HCT116 (cell line): ENCODE measurements around the gene ADGRB3. TPM values are rescaled to one million over a fixed set of nuclear protein-coding genes. Genes with fewer than 3 reads are reported as not detected.

ENCODE experiments used
- ATAC-seq: fragments of 200-7000 bp; cut with Tn5 transposase; 2 replicates; pipeline ENCODE4 v1.9.1; 2020; ENCODE audit warnings: mild to moderate bottlenecking, moderate library complexity
- BruUV-seq: library from RNA; stranded (reverse); fragments of 400-500 nt; replicated peaks from 2 replicates; lab custom pipeline; 2021; lab: Mats Ljungman, UMichigan
- CTCF ChIA-PET: fragments of 300-600 bp; sonication (Branson Sonifier 250); formaldehyde crosslinking; loops from one replicate; lab custom pipeline; 2021; ENCODE audit warnings: antibody characterized with exemption; lab: Charles Lee
- POLR2A ChIA-PET: fragments of 300-600, 350-600 bp; sonication (Branson Sonifier 250); formaldehyde crosslinking; loops from one replicate; lab custom pipeline; 2021; ENCODE audit warnings: antibody characterized with exemption; lab: Charles Lee
- RAD21 ChIA-PET, 2 experiments: fragments of 300-600 bp; sonication (Branson Sonifier 250); formaldehyde crosslinking; loops; one replicate each; lab custom pipeline; 2023; ENCODE audit warnings: low total read pairs in 2 of 2; ENCODE audit not compliant: uncharacterized antibody in 2 of 2, unreplicated experiment in 2 of 2, low non-redundant PET in 1 of 2; lab: Charles Lee
- DNase-seq: peaks from one replicate; pipeline ENCODE4 v3.0.0-alpha.2; 2010; ENCODE audit warnings: low read depth, low spot score
- H2AFZ ChIP-seq: fragments of 200-600 bp; shearing (Covaris generic), sonication (generic); 2 replicates; pipeline ENCODE4 v1.6.1; 2017; ENCODE audit warnings: low read depth, mixed run types, mixed read lengths, antibody characterized with exemption, low read length; ENCODE audit not compliant: poor library complexity, severe bottlenecking
- H3K27ac ChIP-seq: 2 replicates; pipeline ENCODE4 v1.5.1; 2012; ENCODE audit warnings: low read depth, low read length
- H3K27me3 ChIP-seq: fragments of 200-600 bp; sonication (generic); 2 replicates; pipeline ENCODE4 v1.6.1; 2016; ENCODE audit warnings: mixed run types, low read length, mixed read lengths; ENCODE audit not compliant: insufficient read depth
- H3K36me3 ChIP-seq, 2 experiments: fragments of 200-500 bp in 1 of 2; fragments of 200-600 bp in 1 of 2; sonication (Bioruptor generic) in 1 of 2; sonication (generic) in 1 of 2; 2 replicates each; pipeline versions ENCODE4 v1.5.1 to v1.6.1; 2014 to 2016; ENCODE audit warnings: low read length in 2 of 2, inconsistent platforms in 1 of 2, mixed read lengths in 1 of 2, mixed run types in 1 of 2; ENCODE audit not compliant: insufficient read depth in 2 of 2, control insufficient read depth in 1 of 2
- H3K4me1 ChIP-seq, 2 experiments: fragments of 200-600 bp in 1 of 2; sonication (generic) in 1 of 2; 2 replicates each; pipeline versions ENCODE4 v1.5.1 to v1.6.1; 2012 to 2017; ENCODE audit warnings: low read length in 2 of 2, inconsistent platforms in 1 of 2, mild to moderate bottlenecking in 1 of 2, mixed read lengths in 1 of 2, mixed run types in 1 of 2, moderate library complexity in 1 of 2; ENCODE audit not compliant: insufficient read depth in 2 of 2, control insufficient read depth in 1 of 2
- H3K4me2 ChIP-seq: fragments of 200-600 bp; sonication (generic); 2 replicates; pipeline ENCODE4 v1.6.1; 2017; ENCODE audit warnings: mixed run types, low read length, mixed read lengths
- H3K4me3 ChIP-seq, 2 experiments: fragments of 200-600 bp in 1 of 2; sonication (generic) in 1 of 2; replicated peaks in 1 of 2; 2 replicates each; pipeline ENCODE4 v1.5.1; 2011 to 2016; ENCODE audit warnings: low read length in 2 of 2, control low read depth in 1 of 2, low read depth in 1 of 2, mild to moderate bottlenecking in 1 of 2, mixed read lengths in 1 of 2, mixed run types in 1 of 2
- H3K79me2 ChIP-seq: fragments of 200-600 bp; sonication (generic); 2 replicates; pipeline ENCODE4 v1.6.1; 2017; ENCODE audit warnings: mild to moderate bottlenecking, mixed run types, low read length, moderate library complexity, mixed read lengths; ENCODE audit not compliant: insufficient read depth
- H3K9ac ChIP-seq: fragments of 200-600 bp; sonication (generic); 2 replicates; pipeline ENCODE4 v1.6.1; 2016; ENCODE audit warnings: low read length, mixed read lengths
- H3K9me2 ChIP-seq: fragments of 200-600 bp; sonication (generic), shearing (Covaris generic); 2 replicates; pipeline ENCODE4 v1.6.1; 2017; ENCODE audit warnings: mixed run types, mild to moderate bottlenecking, moderate library complexity; ENCODE audit not compliant: insufficient read depth
- H3K9me3 ChIP-seq, 2 experiments: fragments of 200-500 bp in 1 of 2; fragments of 200-600 bp in 1 of 2; sonication (Bioruptor generic) in 1 of 2; sonication (generic) in 1 of 2; 2 replicates each; pipeline ENCODE4 v1.6.1; 2014 to 2017; ENCODE audit warnings: low read length in 2 of 2, mixed read lengths in 2 of 2, inconsistent platforms in 1 of 2, low read depth in 1 of 2, mild to moderate bottlenecking in 1 of 2, mixed run types in 1 of 2, moderate library complexity in 1 of 2; ENCODE audit not compliant: control insufficient read depth in 1 of 2, insufficient read depth in 1 of 2
- H4K20me1 ChIP-seq: fragments of 200-600 bp; sonication (generic), shearing (Covaris generic); 2 replicates; pipeline ENCODE4 v1.6.1; 2017; ENCODE audit warnings: mixed run types, mild to moderate bottlenecking, moderate library complexity; ENCODE audit not compliant: insufficient read depth
- EGR1 ChIP-seq: IDR thresholded peaks from 2 replicates; pipeline ENCODE4 v1.6.1; 2012; ENCODE audit warnings: low read depth
- EZH2phosphoT487 ChIP-seq: fragments of 200-600 bp; IDR thresholded peaks from 2 replicates; pipeline ENCODE4 v1.6.1; 2018; ENCODE audit warnings: antibody characterized with exemption, borderline replicate concordance
- JUND ChIP-seq: IDR thresholded peaks from 2 replicates; pipeline ENCODE4 v1.6.1; 2012
- POLR2AphosphoS5 ChIP-seq: IDR thresholded peaks from 2 replicates; pipeline ENCODE4 v1.6.1; 2011; ENCODE audit warnings: mild to moderate bottlenecking, low read depth, low read length, moderate library complexity
- RAD21 ChIP-seq: IDR thresholded peaks from 2 replicates; pipeline ENCODE4 v1.6.1; 2012; ENCODE audit warnings: low read depth, mild to moderate bottlenecking
- SIN3A ChIP-seq: IDR thresholded peaks from 2 replicates; pipeline ENCODE4 v1.6.1; 2012; ENCODE audit warnings: low read depth
- YY1 ChIP-seq: IDR thresholded peaks from 2 replicates; pipeline ENCODE4 v1.6.1; 2011; ENCODE audit warnings: low read length, low read depth, moderate library complexity, mild to moderate bottlenecking; ENCODE audit not compliant: insufficient replicate concordance; ENCODE audit errors: extremely low read depth
- ZFX ChIP-seq: fragments of 450-650 bp; IDR thresholded peaks from 2 replicates; pipeline ENCODE4 v1.6.1; 2017
- ZNF274 ChIP-seq: fragments of 200-500 bp; sonication (Bioruptor generic); IDR thresholded peaks from 2 replicates; pipeline ENCODE4 v1.6.1; 2014; ENCODE audit warnings: mild to moderate bottlenecking, low read depth, low read length, inconsistent platforms
- intact Hi-C: fragments of 100-400 bp; cut with micrococcal nuclease; formaldehyde crosslinking; loops from 2 replicates; pipeline ENCODE4 v1.10.0; 2022
- total RNA-seq: library from RNA; stranded (reverse); gene quantifications from one replicate; pipeline ENCODE4 v1.2.1, GENCODE V29; 2021; ENCODE audit not compliant: unreplicated experiment
- TF ChIP-seq, protein P1 (sequence below): IDR thresholded peaks from 2 replicates; pipeline ENCODE4 v1.6.1; 2012
- TF ChIP-seq, protein P2 (sequence below), 3 experiments: fragments of 200-600 bp in 1 of 3; sonication (generic) in 1 of 3; IDR thresholded peaks in 2 of 3; conservative IDR thresholded peaks in 1 of 3; 2 replicates each; pipeline ENCODE4 v1.5.1; 2012 to 2017; ENCODE audit warnings: low read depth in 2 of 3, low read length in 2 of 3, antibody characterized with exemption in 1 of 3, borderline replicate concordance in 1 of 3, control low read depth in 1 of 3, mild to moderate bottlenecking in 1 of 3, mixed read lengths in 1 of 3, mixed run types in 1 of 3, moderate library complexity in 1 of 3; ENCODE audit not compliant: insufficient read depth in 1 of 3

Gene ADGRB3
- total RNA-seq, 1 experiment from 2014 or later = not detected

DNA sequence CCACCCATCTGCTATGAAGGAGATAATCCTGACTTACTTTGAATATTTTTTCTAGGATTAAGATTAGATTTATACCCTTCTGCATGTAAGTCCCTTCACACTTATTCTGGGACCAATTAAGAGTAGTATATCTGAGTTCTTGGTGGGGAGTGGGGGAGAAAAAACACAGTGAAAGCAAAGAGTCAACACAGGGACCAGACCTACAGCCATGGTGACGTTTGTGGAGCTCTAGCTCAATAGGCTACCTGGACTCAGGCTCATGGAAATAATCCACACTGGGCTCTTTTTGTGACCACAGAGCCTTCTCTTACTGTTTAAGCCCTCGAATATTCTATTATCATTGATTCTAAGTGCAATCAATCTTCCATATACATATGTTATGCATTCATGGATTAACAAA, 670.4 kb downstream of the ADGRB3 start:
- intact Hi-C loops = no loop called here
- H3K4me1 ChIP-seq = no peaks in the 10 kb centered on the region
- no peaks in the 10 kb centered on the region for H4K20me1 ChIP-seq
- H2AFZ ChIP-seq = no peak overlapping the region
- H3K4me3 ChIP-seq = no peak overlapping the region
- no peak overlapping the region for H3K27ac ChIP-seq
- no peak for DNase-seq
- H3K9me3 ChIP-seq = peaks cover 0 to 26% of the 10 kb centered on the region in 2 experiments; a peak in 3 of 4 replicates
- ATAC-seq = no peak
- H3K36me3 ChIP-seq = no peaks in the 10 kb centered on the region
- POLR2A ChIA-PET = no interaction called here
- RAD21 ChIA-PET = no interaction called here
- no TSS peak for BruUV-seq
- H3K27me3 ChIP-seq = no peaks in the 10 kb centered on the region
- no peaks in the 10 kb centered on the region for H3K79me2 ChIP-seq
- H3K4me2 ChIP-seq = no peak overlapping the region
- no peaks in the 10 kb centered on the region for H3K9me2 ChIP-seq
- CTCF ChIA-PET = no interaction called here
- H3K9ac ChIP-seq = no peak overlapping the region
- TF ChIP-seq SIN3A = no peak
- TF ChIP-seq, protein P1, sequence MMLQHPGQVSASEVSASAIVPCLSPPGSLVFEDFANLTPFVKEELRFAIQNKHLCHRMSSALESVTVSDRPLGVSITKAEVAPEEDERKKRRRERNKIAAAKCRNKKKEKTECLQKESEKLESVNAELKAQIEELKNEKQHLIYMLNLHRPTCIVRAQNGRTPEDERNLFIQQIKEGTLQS = no peak
- no peak for TF ChIP-seq EGR1
- no peak for TF ChIP-seq JUND
- no peak for TF ChIP-seq YY1
- TF ChIP-seq POLR2AphosphoS5 = no peak
- no peak for TF ChIP-seq EZH2phosphoT487
- TF ChIP-seq ZFX = no peak
- TF ChIP-seq ZNF274 = no peak
- no peak for TF ChIP-seq RAD21
- TF ChIP-seq, protein P2, sequence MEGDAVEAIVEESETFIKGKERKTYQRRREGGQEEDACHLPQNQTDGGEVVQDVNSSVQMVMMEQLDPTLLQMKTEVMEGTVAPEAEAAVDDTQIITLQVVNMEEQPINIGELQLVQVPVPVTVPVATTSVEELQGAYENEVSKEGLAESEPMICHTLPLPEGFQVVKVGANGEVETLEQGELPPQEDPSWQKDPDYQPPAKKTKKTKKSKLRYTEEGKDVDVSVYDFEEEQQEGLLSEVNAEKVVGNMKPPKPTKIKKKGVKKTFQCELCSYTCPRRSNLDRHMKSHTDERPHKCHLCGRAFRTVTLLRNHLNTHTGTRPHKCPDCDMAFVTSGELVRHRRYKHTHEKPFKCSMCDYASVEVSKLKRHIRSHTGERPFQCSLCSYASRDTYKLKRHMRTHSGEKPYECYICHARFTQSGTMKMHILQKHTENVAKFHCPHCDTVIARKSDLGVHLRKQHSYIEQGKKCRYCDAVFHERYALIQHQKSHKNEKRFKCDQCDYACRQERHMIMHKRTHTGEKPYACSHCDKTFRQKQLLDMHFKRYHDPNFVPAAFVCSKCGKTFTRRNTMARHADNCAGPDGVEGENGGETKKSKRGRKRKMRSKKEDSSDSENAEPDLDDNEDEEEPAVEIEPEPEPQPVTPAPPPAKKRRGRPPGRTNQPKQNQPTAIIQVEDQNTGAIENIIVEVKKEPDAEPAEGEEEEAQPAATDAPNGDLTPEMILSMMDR (IDR thresholded peaks at IDR 0.05 in 2 of 3, conservative IDR thresholded peaks at IDR 0.05 in 1 of 3; ENCODE audit: borderline replicate concordance in 1 of 3, insufficient read depth in 1 of 3, low read depth in 2 of 3, low read length in 2 of 3) = no peak
- TF ChIP-seq, all 23 proteins: peak for 0
